Activated T-helper 1 cell treated with anti-CD3 and anti-CD28 coated beads, Interleukin-2, amount 50 U/mL, for 16 hours (primary cell): ENCODE data around the gene BCL2.
A peak's percentile ranks its signal among the peaks of the same experiment; 100 is the strongest.

ENCODE experiments used
- DNase-seq, 2 donors: peaks; one replicate each; pipeline ENCODE4 v3.0.0-alpha.2; 2020; ENCODE audit warnings: low read depth in 1 of 2, low spot score in 1 of 2

BCL2 gene

DNA sequence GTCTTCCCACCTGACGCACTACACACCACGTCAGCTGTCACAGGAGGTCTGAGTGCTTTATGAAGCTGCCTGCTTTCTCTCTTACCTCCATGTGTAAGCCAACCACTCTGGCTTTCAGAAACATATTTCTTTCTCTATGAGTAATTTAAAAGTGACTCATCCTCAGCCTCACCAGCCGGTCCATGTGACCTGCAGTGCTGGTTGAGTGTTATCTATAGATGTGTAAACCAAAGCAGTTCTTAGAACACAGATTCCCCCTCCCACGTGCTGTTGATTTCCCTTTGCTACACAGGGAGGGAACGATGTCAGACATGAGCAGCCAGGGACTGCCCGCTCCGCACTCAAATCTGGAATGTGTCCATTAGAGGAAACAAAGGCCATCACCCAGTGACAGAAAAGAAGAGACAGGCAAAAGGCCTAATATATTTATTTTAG lies 157.8 kb downstream of the BCL2 start:
- DNase-seq = peak; percentile 53 to 68

DNA sequence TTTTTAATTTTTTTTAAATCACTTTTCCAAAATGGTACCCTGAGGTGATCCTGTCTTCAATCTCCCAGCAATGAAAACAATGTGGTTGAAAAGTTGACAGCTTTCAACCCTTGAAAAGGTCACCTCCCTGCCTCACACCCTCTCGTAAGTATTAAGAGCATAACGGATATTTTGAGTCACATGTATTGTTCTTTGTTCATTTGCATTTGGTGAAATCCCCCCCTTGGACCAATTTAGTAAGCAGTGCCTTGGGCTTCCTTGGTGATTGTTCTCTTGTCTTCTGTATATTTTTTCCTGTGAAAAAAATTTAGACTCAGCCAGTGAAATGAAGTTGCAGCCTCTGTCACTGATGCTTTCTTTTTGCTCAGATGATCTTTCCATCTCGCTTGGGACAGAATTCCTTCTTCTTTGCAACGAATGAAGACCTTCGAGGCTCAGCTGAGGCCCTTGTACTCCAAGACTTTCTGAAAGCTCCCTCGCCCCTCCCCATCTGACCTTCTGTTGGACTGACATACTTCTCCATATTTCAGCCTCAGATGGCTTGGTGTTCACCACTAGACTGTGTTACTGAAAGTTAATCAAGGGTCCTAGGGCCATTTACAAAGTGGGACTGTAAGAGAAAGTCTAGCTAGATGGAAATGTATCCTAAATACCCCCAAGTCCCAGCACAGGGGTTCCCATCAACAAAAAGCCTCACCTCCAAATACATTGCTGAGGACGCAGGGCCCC lies 158.4 kb downstream of the BCL2 start:
- no peak for DNase-seq

DNA sequence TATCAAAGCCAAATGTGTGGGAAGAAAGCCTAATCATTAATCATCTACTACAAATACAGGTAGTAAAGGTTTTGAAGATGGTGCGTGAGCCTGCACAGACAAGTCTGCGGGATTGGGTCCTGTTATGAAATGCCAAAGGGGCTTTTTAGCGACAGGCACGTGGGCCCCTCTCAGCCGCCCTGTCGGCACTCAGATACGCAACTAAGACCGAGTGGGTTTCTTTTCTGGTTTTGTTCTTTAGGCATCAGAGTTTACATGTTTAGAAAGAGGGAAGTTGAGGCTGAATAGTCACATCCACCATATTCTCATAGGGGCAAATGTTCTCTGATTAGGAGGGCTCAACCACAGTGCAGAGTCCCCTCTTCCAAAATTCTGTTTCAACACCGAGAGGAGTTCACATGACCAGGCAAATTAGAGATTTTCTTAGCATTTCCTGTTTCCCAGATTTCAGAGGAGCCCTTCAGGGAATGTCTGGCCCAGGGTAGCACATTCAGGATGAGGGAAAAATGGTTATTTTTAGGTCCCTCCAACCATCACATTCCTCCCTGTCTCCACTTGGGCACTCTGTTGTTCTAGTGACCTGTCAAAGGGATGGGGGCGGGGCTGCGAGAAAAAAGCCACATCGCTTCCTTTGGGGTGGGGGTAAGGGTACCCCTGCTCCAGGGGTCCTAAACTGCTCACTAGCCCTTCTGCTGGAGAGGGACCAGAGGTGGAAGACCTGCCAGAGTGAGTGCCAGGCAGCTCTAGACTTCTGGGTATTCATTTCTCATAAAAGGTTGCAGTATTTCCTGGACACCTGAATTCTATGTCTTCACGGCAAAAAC lies 159.2 kb downstream of the BCL2 start:
- no peak for DNase-seq

DNA sequence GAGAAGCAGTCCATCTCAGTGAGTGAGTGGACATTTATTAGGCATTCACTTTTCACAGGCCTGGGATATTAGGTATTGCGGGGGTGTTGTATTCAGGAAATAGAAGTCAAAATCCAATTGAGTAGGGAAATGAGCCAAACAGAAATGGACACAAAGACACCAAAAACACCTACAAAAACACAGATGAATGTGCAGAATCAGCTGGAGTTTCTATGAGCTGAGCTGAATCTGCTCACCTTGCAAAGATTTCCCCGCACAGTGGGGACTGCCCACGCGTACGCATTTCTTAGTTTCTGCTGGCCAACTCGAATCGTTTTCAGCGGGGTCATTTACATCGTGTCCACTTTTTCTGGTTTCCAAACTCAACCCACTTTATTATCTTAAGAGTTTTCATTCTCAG lies 160.0 kb downstream of the BCL2 start:
- DNase-seq = no peak

DNA sequence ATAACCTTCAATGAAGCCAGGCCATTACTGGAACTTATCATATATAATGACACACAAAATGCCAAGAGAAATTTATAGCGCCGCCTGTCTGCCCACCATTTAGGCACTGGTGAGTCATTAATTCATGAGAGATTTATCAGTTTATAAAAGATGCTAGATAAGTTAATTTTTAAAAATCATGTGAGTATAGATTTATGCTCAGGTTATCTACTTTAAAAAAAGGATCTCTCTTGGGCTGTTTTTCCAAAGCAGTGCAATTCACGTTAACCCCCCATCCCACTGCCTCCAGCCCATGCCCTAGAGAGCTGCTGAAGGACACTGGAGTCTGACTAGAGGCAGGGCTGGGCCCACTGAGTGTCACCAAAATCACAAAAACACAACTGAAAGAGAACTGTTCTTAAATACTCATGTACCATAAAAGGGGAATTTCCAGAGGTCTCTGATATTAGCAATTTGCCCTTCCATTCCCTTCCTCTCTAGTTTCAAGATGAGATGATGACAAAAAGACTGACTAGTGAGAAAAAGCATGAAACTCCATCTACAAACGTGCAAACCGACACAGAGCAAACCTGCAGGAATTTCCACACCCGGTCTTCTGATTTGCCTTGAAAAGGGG lies 160.8 kb downstream of the BCL2 start:
- no peak for DNase-seq

DNA sequence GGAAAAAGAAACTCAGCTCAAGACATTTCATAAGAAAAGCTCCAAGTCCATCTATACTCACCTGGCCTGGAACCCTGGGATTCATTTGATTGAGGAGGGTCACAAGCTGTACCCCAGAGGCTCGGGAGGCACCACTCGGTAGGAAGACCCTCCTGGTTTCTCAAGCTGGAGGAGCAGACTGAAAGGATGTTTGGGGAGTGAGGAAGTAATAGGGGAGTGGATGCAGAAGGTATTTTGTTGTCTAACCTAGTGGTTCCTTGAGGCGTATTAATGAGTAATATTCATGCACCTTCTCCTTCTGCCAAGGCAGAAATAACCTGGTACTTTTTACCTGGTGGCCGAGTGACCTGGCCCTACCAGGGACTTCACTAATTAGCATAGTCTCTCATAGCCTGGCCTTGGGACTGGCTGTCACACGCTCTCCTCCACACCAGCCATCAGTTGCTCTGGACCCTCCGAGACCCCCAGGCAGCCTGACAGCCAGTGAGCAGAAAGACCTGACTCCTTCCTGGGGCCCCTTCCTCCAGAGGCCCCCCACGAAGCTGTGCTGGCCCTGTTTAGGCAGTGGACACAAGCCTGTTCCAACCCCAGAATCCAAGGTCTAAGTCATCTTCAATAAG lies 161.4 kb downstream of the BCL2 start:
- DNase-seq = no peak

DNA sequence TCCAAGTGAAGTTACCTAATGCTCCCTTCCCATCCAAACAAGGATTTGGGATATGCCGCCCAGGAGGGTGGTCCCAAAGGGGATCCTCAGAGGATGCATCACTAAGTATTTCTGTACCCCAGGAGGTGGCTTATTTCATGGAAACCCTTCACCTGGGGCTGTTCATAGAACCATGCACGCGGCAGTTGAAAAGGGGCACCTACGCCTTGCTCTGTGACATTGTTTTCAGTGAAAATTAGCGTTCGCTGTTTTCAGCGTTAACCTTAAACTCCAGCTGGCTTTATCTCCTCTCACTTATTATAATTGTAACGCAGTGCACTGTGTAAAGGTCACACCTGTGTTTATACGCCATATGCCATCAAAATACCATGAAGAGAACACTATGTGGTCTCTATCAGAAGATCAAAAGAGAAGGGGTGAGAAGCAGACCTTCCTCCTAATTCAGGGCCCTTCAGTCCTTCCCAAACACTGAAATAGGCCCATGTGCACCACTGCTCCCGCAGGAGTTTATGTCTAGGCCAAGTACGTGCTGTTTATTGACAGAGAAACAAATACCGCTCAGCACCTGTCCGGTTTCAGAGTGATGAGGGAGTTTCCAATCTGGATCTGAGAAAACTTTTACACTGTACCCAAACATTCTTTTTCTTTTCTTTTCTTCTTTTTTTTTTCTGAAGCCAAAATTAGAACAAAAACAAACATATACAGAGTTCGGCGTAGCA lies 162.1 kb downstream of the BCL2 start:
- no peak for DNase-seq

DNA sequence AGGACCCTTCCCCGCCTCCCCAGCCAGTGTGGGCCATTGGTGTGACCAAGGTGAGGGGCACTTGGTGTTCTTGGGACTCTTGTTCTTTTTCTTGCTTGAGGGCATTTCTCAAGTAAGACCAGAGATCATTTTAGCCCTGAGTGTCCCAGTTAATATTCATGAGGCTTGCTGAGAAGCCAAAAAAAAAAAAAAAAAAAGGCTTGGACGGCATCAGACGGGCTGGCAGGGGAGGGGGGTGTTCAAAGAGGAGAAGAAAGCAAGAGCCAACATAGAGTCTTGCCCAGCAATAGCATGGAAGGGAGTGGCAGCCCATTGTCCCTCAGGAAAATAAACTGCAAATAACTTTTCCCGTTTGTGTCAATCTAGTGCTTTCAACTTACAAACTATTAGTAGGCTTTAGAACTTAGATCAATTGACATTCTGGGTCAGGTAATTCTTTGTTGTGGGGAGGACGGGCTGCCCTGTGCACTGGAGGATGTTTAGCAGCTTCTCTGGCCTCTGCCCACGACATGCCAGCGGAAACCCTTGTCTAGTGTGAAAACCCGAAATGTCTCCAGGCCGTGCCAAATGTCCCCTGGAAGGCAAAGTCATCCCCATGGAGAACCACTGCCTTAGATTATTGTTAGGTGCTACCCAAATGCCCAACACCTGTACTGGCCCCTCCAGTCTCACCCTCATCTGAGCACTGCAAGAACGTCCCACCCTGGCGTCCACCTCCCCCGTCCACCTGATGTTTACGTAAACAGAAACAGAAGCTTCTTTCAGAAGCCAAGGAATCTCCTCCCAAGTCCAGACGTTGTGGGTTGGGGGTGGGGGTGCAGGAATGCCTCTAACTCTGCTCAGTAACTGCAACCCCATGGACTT lies 163.4 kb downstream of the BCL2 start:
- DNase-seq = no peak

DNA sequence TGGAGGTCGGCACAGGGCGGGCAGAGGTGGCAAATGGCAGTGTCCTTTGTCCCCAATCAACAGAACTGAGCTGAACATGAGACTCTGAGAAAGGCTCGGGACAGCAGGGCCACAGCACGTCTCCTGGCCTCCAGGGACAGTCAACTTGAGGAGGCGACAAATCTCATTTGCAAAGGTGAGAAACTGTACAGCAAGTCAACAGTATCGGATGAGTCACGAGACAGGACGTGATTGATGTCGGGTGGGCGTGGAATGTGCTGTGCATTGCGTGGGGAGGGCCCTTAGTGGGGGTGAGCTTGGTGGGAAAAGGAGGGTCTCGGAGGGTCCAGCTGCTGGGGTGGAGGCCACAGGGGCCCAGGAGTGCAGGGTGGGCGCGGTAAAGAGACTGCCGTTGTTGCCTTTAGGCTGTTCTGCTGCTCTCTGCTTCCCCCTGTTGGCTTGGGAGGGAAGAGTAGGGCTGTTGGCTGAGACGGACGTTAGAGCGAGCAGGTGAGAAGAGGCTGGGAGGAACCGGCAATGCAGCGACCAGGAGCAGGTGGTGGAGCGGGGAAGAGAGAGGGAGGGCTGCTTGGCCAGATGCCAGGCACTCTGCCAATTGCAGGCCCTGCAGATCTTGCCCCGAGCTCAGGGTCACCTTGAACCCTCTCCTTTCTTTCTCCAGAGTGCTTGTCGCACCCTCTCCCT lies 164.3 kb downstream of the BCL2 start:
- DNase-seq = peak; percentile 53 to 73

DNA sequence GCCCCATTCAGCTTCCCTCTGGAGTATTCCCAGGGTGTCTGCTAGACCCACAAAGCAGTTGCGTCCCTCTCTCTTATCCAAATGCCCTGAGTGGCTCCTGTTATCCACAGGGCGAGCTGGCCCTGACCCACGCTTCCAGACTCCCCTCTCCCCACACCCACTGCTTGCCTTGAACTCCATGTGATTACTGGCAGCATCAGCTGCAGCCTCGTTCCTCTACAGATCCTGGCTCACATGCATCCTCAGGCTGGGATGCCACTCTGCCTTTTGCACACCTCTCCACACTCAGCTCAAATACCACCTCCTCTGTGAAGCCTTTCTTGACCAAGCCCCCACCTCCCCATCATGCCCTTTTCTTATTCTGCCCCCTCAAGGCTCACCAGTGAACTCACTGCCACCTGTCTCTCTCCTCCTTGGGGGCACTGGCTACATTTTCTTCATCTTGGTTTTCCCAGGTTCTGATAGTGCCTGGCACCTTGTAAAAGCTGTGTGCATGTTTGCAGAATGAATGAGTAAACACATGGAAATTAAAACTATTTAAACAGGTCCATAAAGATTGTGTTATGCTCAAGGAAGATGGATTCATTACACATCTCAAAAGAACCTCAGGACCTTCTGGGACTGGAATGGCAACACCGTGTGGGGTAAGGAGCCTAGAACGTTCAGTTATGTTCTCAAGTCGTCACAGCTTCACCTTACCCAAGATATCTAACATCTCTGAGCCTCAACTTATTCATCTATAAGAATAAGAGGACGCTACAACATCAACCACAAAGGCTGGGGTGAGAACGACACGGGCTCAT lies 165.0 kb downstream of the BCL2 start:
- no peak for DNase-seq

DNA sequence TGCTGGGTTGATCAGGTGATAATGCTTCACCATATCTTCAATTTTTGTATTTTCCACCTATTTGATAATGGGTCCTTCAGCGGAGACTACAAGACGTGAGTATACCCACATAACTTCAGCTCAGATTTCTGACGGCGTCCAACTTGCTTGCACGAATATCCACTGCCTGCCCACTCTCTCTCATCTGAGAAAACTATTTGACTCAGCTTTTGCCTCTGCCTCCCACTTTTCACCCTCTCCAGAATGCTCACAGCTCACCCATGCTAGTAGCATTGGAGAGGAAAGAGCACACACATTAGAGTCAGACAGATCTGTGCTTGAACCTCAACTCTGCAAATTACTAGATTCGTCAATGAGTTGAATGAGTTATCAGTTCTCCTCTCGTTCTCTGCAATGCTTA lies 166.8 kb downstream of the BCL2 start:
- no peak for DNase-seq

DNA sequence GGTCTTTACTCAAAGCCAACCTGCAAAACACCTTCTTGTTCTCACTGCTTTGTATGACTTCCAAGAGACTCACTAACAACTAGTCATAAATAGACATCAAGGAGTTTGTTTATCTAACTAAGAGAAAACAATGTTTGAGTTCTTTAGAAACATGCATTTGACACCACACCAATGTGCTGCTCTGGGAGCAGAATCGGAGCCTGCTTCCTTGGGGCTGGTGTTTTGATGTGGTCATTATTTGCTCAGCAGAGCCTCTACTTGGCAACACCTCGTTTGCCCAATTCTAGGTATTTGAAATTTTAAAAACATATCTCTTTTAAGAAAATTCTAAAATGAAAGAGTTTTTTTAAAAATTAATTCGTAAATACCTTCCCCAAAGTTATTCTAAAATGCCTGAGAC lies 167.5 kb downstream of the BCL2 start:
- no peak for DNase-seq

DNA sequence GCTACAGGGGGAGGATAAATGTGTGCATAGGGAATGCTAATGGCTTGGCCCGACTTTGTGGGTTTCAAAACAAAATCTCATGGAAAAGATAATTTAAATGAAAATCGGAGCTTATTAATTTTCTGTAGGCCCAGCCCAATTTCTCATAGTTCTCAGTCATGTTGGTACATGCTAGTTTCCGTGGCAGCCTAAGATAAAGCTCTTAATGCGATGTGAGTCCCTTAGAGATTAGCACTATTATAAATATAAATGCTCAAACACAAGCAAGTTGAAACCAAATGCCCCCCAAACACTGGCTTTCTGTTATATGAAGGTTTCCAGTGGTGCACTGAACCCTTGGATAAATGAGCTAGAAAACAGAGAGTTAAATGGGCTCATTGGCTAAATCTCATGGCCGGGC lies 168.0 kb downstream of the BCL2 start:
- DNase-seq = no peak

DNA sequence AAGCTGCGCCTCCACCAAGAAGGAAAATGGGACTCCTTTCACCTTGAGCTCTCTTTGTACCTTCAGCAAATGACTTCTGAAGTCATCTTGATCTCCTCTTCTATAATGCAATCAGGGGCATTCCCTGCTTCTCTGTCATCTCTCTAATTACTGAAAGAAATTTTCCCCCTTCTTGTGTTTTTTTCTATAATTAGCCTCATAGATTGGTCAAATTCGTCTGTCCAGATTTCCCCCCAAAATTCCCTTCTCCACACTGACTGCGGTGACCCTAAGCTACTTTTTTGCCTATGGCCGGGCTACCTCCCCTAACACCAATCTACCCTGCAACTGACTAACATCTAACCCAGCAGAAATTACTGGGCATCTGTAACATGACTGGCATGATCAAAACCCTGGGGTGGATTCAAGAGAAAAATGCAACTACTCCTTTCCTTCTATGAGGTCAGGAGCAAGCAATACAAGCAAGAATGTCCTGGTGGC lies 168.6 kb downstream of the BCL2 start:
- DNase-seq = no peak

DNA sequence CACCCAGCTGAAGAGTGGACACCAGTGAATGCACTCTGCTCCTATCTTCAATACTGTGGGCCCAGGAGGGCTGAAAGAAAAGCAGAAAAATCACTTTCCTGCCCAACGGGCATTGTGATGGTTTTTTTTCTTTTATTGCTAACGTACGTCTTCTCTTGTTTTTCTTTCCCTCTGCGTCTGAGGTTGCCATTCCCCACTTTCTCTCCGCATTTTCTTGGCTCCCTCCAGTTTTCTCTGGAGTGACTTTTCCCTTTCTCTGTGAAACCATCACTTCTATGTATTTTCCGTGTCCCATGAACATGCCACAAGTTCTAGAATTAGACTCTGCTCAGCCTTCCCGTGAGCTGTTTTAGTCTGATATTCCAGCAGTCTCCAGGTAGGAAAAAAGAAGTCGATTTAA lies 169.2 kb downstream of the BCL2 start:
- DNase-seq = no peak

DNA sequence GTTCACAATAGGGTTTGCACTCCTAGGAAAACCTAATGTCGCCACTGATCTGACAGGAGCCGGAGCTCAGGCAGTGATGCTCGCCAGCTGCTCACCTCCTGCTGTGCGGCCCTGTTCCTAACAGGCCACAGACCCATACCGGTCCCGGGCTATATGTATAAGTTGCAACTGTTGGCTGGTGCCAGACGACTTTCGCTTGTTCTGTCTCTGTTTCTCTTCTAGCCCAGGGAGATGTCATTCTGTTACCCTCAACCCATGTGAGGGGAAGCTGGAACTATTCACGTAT lies 170.3 kb downstream of the BCL2 start:
- DNase-seq = no peak

DNA sequence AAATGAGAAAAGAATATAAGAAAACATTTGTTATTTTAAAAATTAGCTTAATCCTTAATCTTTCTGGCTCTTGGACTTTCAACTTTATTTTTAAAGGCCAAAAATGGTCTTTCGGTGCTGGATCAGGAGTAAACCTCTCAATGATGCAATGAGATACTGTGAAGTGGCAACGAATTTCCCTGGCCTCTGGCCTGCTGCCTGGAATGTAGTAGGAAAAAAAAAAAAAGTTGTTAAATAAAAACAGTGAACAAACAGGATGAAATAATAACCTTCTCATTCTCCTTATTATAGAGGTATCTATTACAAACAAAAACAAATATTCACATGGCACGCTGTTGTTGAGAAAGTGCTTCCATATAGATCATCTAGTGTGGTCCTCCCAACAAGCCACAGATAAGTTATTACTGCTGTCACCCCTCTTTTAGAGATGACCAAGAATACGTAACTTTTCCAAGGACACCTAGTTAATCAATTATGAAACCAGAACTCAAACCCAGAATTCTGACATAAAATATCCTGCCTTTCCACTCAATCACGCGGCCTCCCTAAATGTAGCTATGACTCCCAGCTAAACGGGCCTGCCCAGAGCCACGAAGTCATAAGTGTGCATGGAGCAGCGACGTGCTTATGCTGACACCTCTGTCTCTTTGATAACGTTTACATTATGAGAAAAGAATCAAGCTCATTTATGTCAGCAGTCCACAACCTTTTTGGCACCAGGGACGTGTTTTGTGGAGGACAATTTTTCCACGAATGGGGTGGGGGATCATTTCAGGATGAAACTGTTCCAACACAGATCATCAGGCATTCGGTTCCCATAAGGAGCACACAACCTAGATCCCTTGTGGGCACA lies 170.9 kb downstream of the BCL2 start:
- no peak for DNase-seq

DNA sequence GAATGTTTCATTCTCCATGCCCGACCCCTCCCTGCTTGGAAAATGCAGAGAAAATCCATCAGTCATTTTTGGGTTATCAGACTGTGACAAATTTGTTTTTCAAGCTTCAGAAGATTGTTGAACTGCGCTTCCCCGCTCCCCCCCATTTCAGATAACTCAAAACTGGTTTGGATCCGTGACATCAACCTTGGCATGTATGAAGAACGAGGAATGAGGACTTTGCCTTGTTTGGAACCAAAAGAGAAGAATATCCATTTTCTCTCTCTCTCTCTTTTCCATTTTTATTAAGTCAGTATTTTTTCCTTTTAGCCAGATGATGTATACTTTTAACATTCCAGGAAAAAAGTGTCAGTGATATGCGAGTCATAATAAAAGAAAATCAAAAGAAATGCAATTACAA lies 171.6 kb downstream of the BCL2 start:
- DNase-seq = no peak
